GM21360 (cell line): ENCODE measurements around the gene SAE1.
"Not testable (repeated sequence)": the region's sequence is repeated elsewhere in the genome, so short reads cannot be mapped to it uniquely, and the experiment has no call there.

Source experiments
- ATAC-seq: cut with Tn5 transposase; IDR thresholded peaks from one replicate; pipeline ENCODE4 v1.9.1; 2021; ENCODE audit warnings: mild to moderate bottlenecking, moderate library complexity; ENCODE audit not compliant: unreplicated experiment

The SAE1 gene

DNA sequence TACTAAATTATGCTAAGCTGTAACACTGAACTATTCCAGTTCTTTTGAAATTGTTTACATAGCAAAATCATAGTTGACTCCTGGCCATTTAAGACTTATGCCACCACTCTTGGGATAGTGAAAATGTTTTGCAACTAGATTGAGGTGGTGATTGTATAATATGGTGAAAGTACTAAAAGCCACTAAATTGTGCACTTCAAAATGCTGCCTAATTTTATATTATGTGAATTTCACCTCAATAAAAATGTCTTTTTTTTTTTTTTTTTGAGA is 5.0 kb upstream of the SAE1 start:
- ATAC-seq, result no peak

GRCh38 chr19:47129579-47129978 is 1.1 kb upstream of the SAE1 start:
- ATAC-seq, result no peak

DNA sequence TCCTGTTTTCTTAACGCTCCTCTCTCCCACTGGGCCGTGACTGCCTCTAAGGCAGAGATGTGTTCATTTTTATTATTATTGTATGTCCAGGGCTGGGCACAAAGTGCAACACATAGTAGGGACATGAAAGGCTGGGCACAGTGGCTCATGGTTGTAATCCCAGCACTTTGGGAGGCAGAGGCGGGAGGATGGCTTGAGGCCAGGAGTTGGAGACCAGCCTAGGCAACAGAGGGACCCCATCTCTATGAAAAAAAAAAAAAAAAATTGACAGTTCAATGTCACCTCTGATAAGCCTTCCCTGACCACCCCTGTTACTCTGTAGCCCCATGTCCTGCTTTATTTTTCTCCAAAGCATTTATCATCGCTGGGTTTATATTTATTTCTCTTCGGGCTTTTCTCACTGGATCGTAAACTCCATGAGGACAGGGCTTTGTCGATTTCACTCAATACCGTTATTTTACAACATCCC is 481 bp upstream of the SAE1 start:
- no peak for ATAC-seq

GRCh38 chr19:47132194-47132852 is 1.7 kb downstream of the SAE1 start:
- ATAC-seq, result no peak

DNA sequence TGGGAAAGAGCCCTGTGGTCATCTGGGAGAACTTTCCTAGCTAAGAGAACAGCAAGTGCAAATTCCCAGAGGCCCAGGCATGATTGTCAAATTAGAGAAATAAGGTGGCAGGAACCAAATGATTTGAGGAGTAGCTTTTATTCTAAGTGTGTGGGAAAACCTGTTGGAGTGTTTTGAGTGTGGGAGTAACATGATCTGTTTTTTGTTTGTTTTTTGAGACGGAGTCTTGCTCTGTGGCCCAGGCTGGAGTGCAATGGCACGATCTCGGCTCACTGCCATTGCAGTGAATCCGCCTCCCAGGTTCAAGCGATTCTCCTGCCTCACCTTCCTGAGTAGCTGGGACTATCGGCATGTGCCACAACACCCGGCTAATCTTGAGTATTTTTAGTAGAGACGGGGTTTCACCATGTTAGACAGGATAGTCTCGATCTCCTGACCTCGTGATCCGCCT is 2.4 kb downstream of the SAE1 start:
- ATAC-seq, result no peak

DNA sequence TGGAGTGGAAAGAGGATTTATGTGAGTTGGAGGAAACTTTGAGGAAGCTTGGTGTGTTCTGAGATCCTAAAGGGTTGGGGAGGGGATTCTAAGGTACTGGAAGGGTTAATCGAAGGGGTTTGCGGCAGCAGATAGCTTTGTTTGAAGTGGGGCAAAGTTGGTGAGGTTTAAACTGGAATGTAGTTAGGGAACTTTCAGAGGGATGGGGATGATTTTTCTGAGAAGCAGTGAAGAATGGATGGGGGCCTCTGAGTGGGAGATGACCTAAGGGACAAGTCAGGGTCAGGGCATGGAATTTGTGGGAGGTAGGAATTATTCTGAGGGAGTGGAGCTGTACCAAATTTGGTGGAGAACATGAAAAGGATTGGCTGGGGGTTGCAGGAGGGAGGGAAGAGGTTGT is 3.9 kb downstream of the SAE1 start:
- no peak for ATAC-seq

DNA sequence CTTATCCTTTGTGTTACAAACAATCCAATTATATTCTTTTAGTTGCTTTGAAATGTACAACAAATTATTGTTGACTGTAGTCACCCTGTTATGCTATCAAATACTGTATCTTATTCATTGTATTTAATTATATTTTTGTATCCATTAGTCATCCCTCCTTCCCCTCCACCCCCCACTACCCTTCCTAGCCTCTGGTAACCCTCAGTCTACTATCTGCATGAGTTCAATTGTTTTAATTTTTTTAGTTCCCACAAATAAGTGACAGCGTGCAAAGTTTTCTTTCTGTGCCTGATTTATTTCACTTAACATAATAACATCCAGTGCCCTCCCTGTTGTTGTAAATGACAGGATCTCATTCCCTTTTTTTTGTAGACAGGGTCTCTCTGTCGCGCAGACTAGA is 4.5 kb downstream of the SAE1 start:
- no peak for ATAC-seq

DNA sequence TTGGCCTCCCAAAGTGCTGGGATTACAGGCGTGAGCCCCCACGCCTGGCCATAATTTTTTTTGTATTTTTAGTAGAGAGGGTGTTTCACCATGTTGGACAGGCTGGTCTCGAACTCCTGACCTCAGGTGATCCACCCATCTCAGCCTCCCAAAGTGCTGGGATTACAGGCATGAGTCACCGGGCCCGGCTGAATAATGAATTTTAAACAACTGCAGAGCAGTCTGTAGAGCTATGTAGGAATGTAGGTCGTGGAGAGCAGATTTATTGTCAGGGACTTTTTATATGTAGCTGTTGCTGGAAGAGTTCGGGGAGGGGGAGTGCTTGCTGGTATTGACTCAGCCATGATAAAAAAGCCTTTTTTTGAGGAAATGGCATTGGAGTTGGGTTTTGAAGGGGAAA is 10.6 kb downstream of the SAE1 start:
- ATAC-seq, result not testable (repeated sequence)

DNA sequence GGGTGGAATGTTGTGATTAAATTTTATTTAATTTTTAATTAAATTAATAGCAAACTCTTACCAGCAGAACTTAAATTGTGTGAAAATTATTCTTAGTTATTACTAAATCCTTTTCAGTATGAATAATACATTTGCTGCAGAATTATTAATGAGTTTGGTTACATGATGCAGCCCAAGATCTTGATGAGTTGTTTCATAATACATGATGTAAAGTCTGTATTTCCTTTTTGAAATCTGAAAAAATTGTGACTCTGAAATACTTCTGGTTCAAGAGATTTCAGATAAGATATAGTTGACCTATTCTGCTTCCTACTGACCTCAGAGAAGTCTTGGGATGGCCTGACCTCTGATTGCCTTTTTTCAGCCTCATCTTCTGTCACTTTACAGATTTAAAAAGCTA is 11.1 kb downstream of the SAE1 start:
- ATAC-seq, result no peak

DNA sequence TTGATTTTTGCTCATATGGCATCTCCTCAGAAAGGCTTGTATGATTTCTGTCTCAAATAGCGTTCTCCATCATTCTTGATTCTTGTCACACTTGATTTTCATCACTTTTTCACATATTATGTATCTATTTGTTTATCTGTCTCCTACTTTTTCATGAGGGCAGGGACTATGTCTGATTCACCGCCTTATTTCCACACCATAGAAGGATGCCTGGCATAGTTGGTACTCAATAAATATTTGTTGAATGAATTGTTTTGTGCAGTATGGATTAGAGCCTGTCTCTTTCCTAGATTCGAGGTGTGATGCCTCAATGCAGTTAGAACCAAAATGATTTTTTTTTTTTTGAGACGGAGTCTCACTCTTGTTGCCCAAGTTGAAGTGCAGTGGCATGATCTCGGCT is 12.1 kb downstream of the SAE1 start:
- ATAC-seq, result no peak

GRCh38 chr19:47143322-47144073 is 12.9 kb downstream of the SAE1 start:
- no peak for ATAC-seq

DNA sequence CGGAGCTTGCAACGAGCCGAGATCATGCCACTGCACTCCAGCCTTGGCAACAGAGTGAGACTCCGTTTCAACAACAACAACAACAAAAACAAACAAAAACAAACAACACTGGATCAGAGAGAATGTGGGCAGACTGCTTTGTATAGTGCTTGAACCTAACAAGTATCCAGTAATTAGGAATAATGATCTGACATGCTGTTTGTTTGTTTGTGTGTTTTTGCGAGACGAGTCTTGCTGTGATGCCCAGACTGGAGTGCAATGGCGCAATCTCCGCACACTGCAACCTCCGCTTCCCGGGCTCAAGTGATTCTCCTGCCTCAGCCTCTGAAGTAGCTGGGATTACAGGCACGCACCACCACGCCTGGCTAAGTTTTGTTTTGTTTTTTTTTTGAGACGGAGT is 14.0 kb downstream of the SAE1 start:
- no peak for ATAC-seq

DNA sequence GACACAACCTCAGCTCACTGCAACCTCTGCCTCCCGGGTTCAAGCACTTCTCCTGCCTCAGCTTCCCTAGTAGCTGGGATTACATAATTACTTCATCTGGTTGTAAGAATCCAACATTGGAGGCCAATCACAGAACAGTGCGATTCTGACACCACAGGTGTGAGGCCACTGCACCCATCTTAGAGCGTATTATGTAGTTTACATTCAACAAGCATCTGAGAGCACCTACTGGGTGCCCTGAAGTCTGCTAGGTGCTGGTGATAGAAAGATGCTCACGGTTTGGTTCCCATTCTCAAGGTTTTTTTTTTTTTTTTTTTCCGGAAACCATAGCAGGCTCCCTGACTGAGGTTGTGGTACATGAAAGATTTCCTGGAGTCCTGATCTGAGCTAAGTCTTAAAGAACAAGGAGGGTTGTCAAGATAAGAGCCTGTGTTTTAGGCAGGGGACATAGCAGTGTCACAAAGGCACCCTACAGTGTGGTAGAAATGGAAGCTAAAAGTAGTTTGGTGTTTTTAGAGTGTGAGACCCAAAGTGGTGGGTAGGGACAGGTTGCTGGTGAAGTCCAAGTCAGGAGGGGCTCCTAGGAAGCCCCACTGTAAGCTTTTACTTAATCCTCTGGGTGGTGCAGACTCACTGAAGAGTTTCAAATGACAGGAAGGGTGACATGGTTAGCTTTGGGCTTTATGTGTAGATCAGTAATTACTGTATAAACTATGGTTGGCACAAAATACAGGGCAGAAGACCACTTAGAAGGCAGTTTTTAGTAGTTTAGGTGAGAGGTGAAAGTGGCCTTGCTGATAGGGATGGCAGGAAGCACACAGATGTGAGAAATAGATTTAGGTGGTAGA is 15.2 kb downstream of the SAE1 start:
- ATAC-seq, result no peak

- no peak for ATAC-seq
Observed at GRCh38 chr19:47146920-47147319, 16.3 kb downstream of the SAE1 start.

DNA sequence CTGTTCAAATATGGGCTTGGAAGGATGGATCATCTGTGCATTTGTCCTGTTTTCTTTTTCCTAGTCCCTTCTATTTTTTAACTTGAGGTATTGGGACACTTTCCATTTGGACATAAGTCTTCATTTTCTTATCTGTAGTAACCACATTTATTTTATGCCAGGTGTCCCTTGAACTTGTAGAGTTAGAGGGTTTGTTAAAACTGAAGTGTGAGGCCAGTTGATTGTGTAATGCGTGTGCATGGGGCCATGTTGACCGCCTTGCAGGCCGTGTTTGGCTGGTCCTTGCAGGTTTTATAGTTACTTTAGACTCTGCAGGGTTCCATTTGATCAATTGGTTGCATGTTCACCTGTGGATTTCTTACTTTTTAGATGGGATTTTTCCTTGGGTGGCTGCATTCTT is 21.0 kb downstream of the SAE1 start:
- no peak for ATAC-seq

- no peak for ATAC-seq
Observed at GRCh38 chr19:47152205-47152604, 21.6 kb downstream of the SAE1 start.

GRCh38 chr19:47152632-47153031 is 22.0 kb downstream of the SAE1 start:
- no peak for ATAC-seq

DNA sequence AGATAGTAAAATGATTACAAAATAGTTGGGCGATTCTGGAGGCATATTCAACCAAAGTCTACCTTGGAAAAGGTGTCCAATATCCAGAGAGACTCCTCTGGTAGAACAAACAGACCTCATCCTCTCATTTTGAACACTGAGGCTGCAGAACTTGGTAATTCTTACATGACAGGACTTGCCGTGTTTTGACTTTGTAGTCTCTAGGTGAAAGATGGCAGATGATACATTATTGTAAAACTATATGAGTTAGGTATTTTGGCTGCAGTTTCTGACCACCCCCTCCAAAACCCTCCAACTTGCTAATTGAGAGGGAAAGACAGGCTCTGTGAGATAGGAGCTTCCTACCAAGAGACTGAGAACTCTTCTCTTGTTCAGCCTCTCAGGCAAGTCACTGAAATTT is 22.6 kb downstream of the SAE1 start:
- no peak for ATAC-seq

DNA sequence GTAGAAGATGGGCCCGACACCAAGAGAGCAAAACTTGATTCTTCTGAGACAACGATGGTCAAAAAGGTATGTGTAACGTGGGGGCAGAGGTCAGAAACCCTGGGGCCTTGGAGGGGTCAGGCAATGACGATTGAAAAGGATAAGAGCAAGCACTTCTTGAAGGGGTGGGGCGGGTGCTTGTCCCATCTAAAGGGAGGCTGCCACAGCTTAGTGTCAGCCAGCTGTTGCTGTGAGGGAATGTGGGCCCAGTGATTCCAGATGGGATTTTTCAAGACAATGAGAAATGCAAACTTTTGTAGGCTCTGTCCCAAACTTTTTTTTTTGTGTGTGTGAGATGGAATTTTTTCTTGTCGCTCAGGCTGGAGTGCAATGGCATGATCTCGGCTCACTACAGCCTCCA is 24.5 kb downstream of the SAE1 start:
- no peak for ATAC-seq

GRCh38 chr19:47156861-47157430 is 26.3 kb downstream of the SAE1 start:
- no peak for ATAC-seq
